GM12878 (cell line): Measurements from ENCODE around the gene IER5L. TPM values are rescaled to one million over a fixed set of nuclear protein-coding genes. Genes with fewer than 3 reads are reported as not detected.

Source experiments
- CHD4 ChIP-seq: fragments of 200-600 bp; sonication (generic); IDR thresholded peaks from 2 replicates; pipeline ENCODE4 v1.6.1; 2016; ENCODE audit warnings: mild to moderate bottlenecking
- EP300 ChIP-seq, 2 experiments: fragments of 150-350 bp in 1 of 2; IDR thresholded peaks; 2 replicates each; pipeline ENCODE4 v1.6.1; 2011 to 2012; ENCODE audit warnings: low read depth in 2 of 2, low read length in 2 of 2, borderline replicate concordance in 1 of 2, improper control_type of control experiment in 1 of 2, inconsistent platforms in 1 of 2; ENCODE audit not compliant: control insufficient read depth in 1 of 2
- FOXK2 ChIP-seq: fragments of 450-650 bp; IDR thresholded peaks from 2 replicates; pipeline ENCODE4 v1.6.1; 2017; ENCODE audit warnings: mild to moderate bottlenecking, moderate library complexity
- FOXM1 ChIP-seq: IDR thresholded peaks from 2 replicates; pipeline ENCODE4 v1.6.1; 2012; ENCODE audit warnings: low read depth, mild to moderate bottlenecking, inconsistent platforms, low read length, moderate library complexity
- KAT2A ChIP-seq: conservative IDR thresholded peaks from 2 replicates; pipeline ENCODE4 v1.6.1; 2011; ENCODE audit warnings: low read depth, low read length; ENCODE audit not compliant: control insufficient read depth
- KLF5 ChIP-seq: fragments of 450-650 bp; IDR thresholded peaks from 2 replicates; pipeline ENCODE4 v1.6.1; 2014; ENCODE audit warnings: mild to moderate bottlenecking; ENCODE audit not compliant: partially characterized antibody
- MEF2B ChIP-seq: fragments of 450-650 bp; IDR thresholded peaks from 2 replicates; pipeline ENCODE4 v1.6.1; 2018; ENCODE audit warnings: mild to moderate bottlenecking, moderate library complexity; ENCODE audit not compliant: partially characterized antibody, poor library complexity, severe bottlenecking
- NFXL1 ChIP-seq: fragments of 450-650 bp; IDR thresholded peaks from 2 replicates; pipeline ENCODE4 v1.6.1; 2017; ENCODE audit warnings: antibody characterized with exemption, mild to moderate bottlenecking, borderline replicate concordance
- NFYA ChIP-seq: IDR thresholded peaks from 2 replicates; pipeline ENCODE4 v1.6.1; 2011; ENCODE audit warnings: low read depth, mild to moderate bottlenecking, low read length, improper control_type of control experiment, borderline replicate concordance
- NR2C1 ChIP-seq: fragments of 450-650 bp; IDR thresholded peaks from 2 replicates; pipeline ENCODE4 v1.6.1; 2017; ENCODE audit warnings: antibody characterized with exemption, mild to moderate bottlenecking, moderate library complexity
- PML ChIP-seq: IDR thresholded peaks from 2 replicates; pipeline ENCODE4 v1.6.1; 2012; ENCODE audit warnings: low read length, inconsistent platforms
- RB1 ChIP-seq: fragments of 450-650 bp; formaldehyde crosslinking; IDR thresholded peaks from 2 replicates; pipeline ENCODE4 v1.6.1; 2017; ENCODE audit warnings: mild to moderate bottlenecking, borderline replicate concordance
- RCOR1 ChIP-seq: conservative IDR thresholded peaks from 2 replicates; pipeline ENCODE4 v1.6.1; 2012; ENCODE audit warnings: low read depth, low read length, improper control_type of control experiment
- SIN3A ChIP-seq: IDR thresholded peaks from 2 replicates; pipeline ENCODE4 v1.6.1; 2012; ENCODE audit warnings: low read depth, low read length, improper control_type of control experiment
- SMARCA5 ChIP-seq: fragments of 450-650 bp; IDR thresholded peaks from 2 replicates; pipeline ENCODE4 v1.6.1; 2017; ENCODE audit warnings: mild to moderate bottlenecking
- SMC3 ChIP-seq: IDR thresholded peaks from 2 replicates; pipeline ENCODE4 v1.6.1; 2011; ENCODE audit warnings: low read length, improper control_type of control experiment, borderline replicate concordance
- SREBF1 ChIP-seq: IDR thresholded peaks from 2 replicates; pipeline ENCODE4 v1.6.1; 2012; ENCODE audit warnings: mild to moderate bottlenecking, low read length
- SREBF2 ChIP-seq: IDR thresholded peaks from 2 replicates; pipeline ENCODE4 v1.6.1; 2012; ENCODE audit warnings: mild to moderate bottlenecking, low read length
- SRF ChIP-seq, 2 experiments: IDR thresholded peaks; 2 replicates each; pipeline ENCODE4 v1.6.1; 2011; ENCODE audit warnings: low read depth in 2 of 2, low read length in 2 of 2, mild to moderate bottlenecking in 1 of 2, moderate library complexity in 1 of 2
- STAT3 ChIP-seq: IDR thresholded peaks from 2 replicates; pipeline ENCODE4 v1.6.1; 2011; ENCODE audit warnings: low read depth, low read length, improper control_type of control experiment
- SUPT20H ChIP-seq: IDR thresholded peaks from 2 replicates; pipeline ENCODE4 v1.6.1; 2011; ENCODE audit warnings: low read depth, mild to moderate bottlenecking, low read length, moderate library complexity, borderline replicate concordance; ENCODE audit not compliant: control insufficient read depth
- TARDBP ChIP-seq: IDR thresholded peaks from 2 replicates; pipeline ENCODE4 v1.6.1; 2016; ENCODE audit warnings: borderline replicate concordance
- TCF3 ChIP-seq: IDR thresholded peaks from 2 replicates; pipeline ENCODE4 v1.6.1; 2012; ENCODE audit warnings: low read depth, mild to moderate bottlenecking, low read length, borderline replicate concordance; ENCODE audit not compliant: insufficient read depth
- YBX1 ChIP-seq: fragments of 450-650 bp; IDR thresholded peaks from 2 replicates; pipeline ENCODE4 v1.6.1; 2016; ENCODE audit warnings: antibody characterized with exemption
- YY1 ChIP-seq: IDR thresholded peaks from 2 replicates; pipeline ENCODE4 v1.6.1; 2011; ENCODE audit warnings: low read depth, mild to moderate bottlenecking, low read length
- polyA plus RNA-seq, 11 experiments: library from polyadenylated mRNA; depleted of rRNA in 4 of 11; unstranded in 6 of 11; stranded (reverse) in 5 of 11; fragments of >200 nt; fragmentation: Nextera tagmentation in 4 of 11; fragmentation: Illumina TruSeq in 1 of 11; extraction: Ambion mirVana in 4 of 11; extraction: Trizol in 1 of 11; gene quantifications; 1 replicate in 1 of 11; 2 replicates in 10 of 11; pipeline versions ENCODE4 v1.2.1 to v1.2.3, GENCODE V29; 2011 to 2016; ENCODE audit warnings: inconsistent platforms in 2 of 11, missing spikeins in 2 of 11, low read depth in 1 of 11
- total RNA-seq, 4 experiments: library from RNA; depleted of rRNA in 3 of 4; stranded (reverse); fragments of >200 nt in 3 of 4; fragmentation: Illumina TruSeq in 1 of 4; extraction: Trizol in 1 of 4; gene quantifications; 2 replicates each; pipeline versions ENCODE4 v1.2.1 to v1.2.3, GENCODE V29; 2013 to 2021
- TF ChIP-seq, protein P1 (sequence below): fragments of 150-350 bp; IDR thresholded peaks from 2 replicates; pipeline ENCODE4 v1.6.1; 2016; ENCODE audit warnings: low read depth, low read length
- TF ChIP-seq, protein P2 (sequence below): fragments of 450-650 bp; IDR thresholded peaks from 2 replicates; pipeline ENCODE4 v1.6.1; 2016; ENCODE audit warnings: mild to moderate bottlenecking
- TF ChIP-seq, protein P3 (sequence below): IDR thresholded peaks from 2 replicates; pipeline ENCODE4 v1.6.1; 2012; ENCODE audit warnings: low read length, inconsistent platforms

The IER5L gene
- total and polyA plus RNA-seq, 10 of the 15 experiments (the other 5 are each of a cell fraction or from before 2014, with no cell fraction given), result 0.04 to 1.4 (median 0.17) TPM

DNA sequence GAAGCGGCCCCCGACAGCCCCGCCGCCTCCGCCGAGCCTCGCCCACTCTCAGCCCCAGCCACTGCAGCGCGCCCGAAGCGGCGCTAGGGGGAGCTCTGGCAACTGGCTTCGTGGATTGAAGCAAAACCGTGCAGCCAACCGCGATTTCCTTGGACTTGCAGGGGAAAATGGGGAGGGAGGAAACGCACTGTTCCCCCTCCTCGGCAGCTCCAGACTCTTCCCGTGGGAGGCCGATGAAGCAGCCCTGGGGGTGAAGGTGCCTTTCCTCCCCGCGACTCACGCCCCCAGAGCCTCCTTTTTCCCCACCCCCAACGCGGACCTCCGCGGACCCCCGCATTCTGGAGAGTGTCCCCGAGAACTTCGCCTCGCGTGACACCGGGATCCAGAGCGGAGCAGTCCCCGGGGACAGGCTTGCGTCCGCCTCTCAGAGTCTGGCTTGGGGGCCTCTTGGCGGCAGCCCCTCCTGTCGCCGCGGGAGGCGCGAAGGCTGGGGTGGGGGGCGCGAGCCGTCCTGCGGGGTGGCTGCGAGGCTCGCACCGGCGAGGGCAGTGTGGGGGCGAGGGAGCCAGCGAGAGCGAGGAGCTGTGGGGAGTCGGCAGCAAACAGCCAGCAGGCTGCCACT is 3.8 kb downstream of the IER5L start (continued):
- TF ChIP-seq NFXL1 (no peak), SRF (IDR thresholded peaks at IDR 0.05; ENCODE audit: low read depth in 2 of 2, low read length in 2 of 2) (no peak), NFYA (no peak), SREBF2 (no peak), NR2C1 (no peak), TARDBP (no peak), SMARCA5 (peak; percentile 80), YY1 (peak; percentile 70), KLF5 (no peak), TCF3 (no peak), CHD4 (no peak), PML (no peak), STAT3 (no peak), SIN3A (no peak), FOXK2 (no peak), KAT2A (no peak), RCOR1 (no peak), SREBF1 (no peak), SUPT20H (no peak), MEF2B (peak; percentile 65), SMC3 (peak; percentile 78), FOXM1 (no peak), EP300 (IDR thresholded peaks at IDR 0.05; ENCODE audit: borderline replicate concordance in 1 of 2, control insufficient read depth in 1 of 2, low read depth in 2 of 2, low read length in 2 of 2) (no peak), YBX1 (no peak), RB1 (peak; percentile 57; the same call in 1 of the 2 replicates)
- TF ChIP-seq, protein P1, sequence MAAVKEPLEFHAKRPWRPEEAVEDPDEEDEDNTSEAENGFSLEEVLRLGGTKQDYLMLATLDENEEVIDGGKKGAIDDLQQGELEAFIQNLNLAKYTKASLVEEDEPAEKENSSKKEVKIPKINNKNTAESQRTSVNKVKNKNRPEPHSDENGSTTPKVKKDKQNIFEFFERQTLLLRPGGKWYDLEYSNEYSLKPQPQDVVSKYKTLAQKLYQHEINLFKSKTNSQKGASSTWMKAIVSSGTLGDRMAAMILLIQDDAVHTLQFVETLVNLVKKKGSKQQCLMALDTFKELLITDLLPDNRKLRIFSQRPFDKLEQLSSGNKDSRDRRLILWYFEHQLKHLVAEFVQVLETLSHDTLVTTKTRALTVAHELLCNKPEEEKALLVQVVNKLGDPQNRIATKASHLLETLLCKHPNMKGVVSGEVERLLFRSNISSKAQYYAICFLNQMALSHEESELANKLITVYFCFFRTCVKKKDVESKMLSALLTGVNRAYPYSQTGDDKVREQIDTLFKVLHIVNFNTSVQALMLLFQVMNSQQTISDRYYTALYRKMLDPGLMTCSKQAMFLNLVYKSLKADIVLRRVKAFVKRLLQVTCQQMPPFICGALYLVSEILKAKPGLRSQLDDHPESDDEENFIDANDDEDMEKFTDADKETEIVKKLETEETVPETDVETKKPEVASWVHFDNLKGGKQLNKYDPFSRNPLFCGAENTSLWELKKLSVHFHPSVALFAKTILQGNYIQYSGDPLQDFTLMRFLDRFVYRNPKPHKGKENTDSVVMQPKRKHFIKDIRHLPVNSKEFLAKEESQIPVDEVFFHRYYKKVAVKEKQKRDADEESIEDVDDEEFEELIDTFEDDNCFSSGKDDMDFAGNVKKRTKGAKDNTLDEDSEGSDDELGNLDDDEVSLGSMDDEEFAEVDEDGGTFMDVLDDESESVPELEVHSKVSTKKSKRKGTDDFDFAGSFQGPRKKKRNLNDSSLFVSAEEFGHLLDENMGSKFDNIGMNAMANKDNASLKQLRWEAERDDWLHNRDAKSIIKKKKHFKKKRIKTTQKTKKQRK, result no peak
- TF ChIP-seq, protein P2, sequence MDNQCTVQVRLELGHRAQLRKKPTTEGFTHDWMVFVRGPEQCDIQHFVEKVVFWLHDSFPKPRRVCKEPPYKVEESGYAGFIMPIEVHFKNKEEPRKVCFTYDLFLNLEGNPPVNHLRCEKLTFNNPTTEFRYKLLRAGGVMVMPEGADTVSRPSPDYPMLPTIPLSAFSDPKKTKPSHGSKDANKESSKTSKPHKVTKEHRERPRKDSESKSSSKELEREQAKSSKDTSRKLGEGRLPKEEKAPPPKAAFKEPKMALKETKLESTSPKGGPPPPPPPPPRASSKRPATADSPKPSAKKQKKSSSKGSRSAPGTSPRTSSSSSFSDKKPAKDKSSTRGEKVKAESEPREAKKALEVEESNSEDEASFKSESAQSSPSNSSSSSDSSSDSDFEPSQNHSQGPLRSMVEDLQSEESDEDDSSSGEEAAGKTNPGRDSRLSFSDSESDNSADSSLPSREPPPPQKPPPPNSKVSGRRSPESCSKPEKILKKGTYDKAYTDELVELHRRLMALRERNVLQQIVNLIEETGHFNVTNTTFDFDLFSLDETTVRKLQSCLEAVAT, result peak; percentile 30; the same call in 1 of the 2 replicates
- TF ChIP-seq, protein P3, sequence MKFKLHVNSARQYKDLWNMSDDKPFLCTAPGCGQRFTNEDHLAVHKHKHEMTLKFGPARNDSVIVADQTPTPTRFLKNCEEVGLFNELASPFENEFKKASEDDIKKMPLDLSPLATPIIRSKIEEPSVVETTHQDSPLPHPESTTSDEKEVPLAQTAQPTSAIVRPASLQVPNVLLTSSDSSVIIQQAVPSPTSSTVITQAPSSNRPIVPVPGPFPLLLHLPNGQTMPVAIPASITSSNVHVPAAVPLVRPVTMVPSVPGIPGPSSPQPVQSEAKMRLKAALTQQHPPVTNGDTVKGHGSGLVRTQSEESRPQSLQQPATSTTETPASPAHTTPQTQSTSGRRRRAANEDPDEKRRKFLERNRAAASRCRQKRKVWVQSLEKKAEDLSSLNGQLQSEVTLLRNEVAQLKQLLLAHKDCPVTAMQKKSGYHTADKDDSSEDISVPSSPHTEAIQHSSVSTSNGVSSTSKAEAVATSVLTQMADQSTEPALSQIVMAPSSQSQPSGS, result no peak
